PC-9 (cell line): ENCODE results near the gene COPB1. TPM values are rescaled to one million over a fixed set of nuclear protein-coding genes. Genes with fewer than 3 reads are reported as not detected.

Experiments
- BruUV-seq: library from RNA; stranded (reverse); fragments of 400-500 nt; replicated peaks from 2 replicates; lab custom pipeline; 2021; lab: Mats Ljungman, UMichigan
- CTCF ChIA-PET: fragments of 300-600 bp; sonication (Branson Sonifier 250); formaldehyde crosslinking; loops from one replicate; lab custom pipeline; 2022; ENCODE audit warnings: antibody characterized with exemption; lab: Charles Lee
- POLR2A ChIA-PET: fragments of 300-600 bp; sonication (Branson Sonifier 250); formaldehyde crosslinking; loops from one replicate; lab custom pipeline; 2022; ENCODE audit warnings: antibody characterized with exemption; ENCODE audit not compliant: unreplicated experiment; lab: Charles Lee
- DNase-seq, 2 experiments: peaks; one replicate each; pipeline versions ENCODE4 v3.0.0 to v3.0.0-alpha.2; 2015 to 2022; ENCODE audit warnings: mixed read lengths in 1 of 2
- H2AFZ ChIP-seq: fragments of 200-600 bp; sonication (generic); 2 replicates; pipeline ENCODE4 v1.8.1; 2017; ENCODE audit warnings: antibody characterized with exemption
- H3F3A ChIP-seq: fragments of 200-600 bp; sonication (generic); 2 replicates; pipeline ENCODE4 v1.8.1; 2017; ENCODE audit warnings: antibody characterized with exemption, mild to moderate bottlenecking, low read depth; ENCODE audit not compliant: insufficient read depth
- H3K27ac ChIP-seq: fragments of 200-600 bp; sonication (generic); 2 replicates; pipeline ENCODE4 v1.6.1; 2016; ENCODE audit warnings: mixed run types
- H3K27me3 ChIP-seq: fragments of 200-600 bp; sonication (generic); 2 replicates; pipeline ENCODE4 v1.6.1; 2016; ENCODE audit warnings: low read depth, mixed run types; ENCODE audit not compliant: insufficient read depth
- H3K36me3 ChIP-seq: fragments of 200-600 bp; sonication (generic); 2 replicates; pipeline ENCODE4 v1.6.1; 2016; ENCODE audit warnings: low read depth, mixed run types
- H3K4me1 ChIP-seq: fragments of 200-600 bp; sonication (generic); replicated peaks from 2 replicates; pipeline ENCODE4 v1.6.1; 2016; ENCODE audit warnings: mixed run types; ENCODE audit not compliant: insufficient read depth
- H3K4me2 ChIP-seq: fragments of 200-600 bp; sonication (generic); 2 replicates; pipeline ENCODE4 v1.6.1; 2017; ENCODE audit warnings: mixed run types
- H3K4me3 ChIP-seq: fragments of 200-600 bp; sonication (generic); 2 replicates; pipeline ENCODE4 v1.6.1; 2016; ENCODE audit warnings: mixed run types
- H3K79me2 ChIP-seq: fragments of 200-600 bp; sonication (generic); 2 replicates; pipeline ENCODE4 v1.6.1; 2017; ENCODE audit warnings: low read depth, mixed run types
- H3K9me2 ChIP-seq: fragments of 200-600 bp; sonication (generic); 2 replicates; pipeline ENCODE4 v1.8.1; 2017; ENCODE audit warnings: mild to moderate bottlenecking; ENCODE audit not compliant: insufficient read depth
- H3K9me3 ChIP-seq: fragments of 200-600 bp; sonication (generic); 2 replicates; pipeline ENCODE4 v1.8.1; 2016; ENCODE audit warnings: low read depth; ENCODE audit not compliant: insufficient read depth
- H4K20me1 ChIP-seq: fragments of 200-600 bp; sonication (generic); 2 replicates; pipeline ENCODE4 v1.8.1; 2017; ENCODE audit not compliant: insufficient read depth
- CTCF ChIP-seq: fragments of 200-600 bp; sonication (generic); conservative IDR thresholded peaks from 2 replicates; pipeline ENCODE4 v1.6.1; 2017; ENCODE audit warnings: mixed run types, antibody characterized with exemption, mild to moderate bottlenecking, moderate library complexity
- EZH2 ChIP-seq: fragments of 200-600 bp; sonication (generic); IDR thresholded peaks from 2 replicates; pipeline ENCODE4 v1.8.0; 2017; ENCODE audit warnings: antibody characterized with exemption, low read depth
- intact Hi-C: fragments of 100-400 bp; cut with micrococcal nuclease; formaldehyde crosslinking; loops from one replicate; pipeline ENCODE4 v1.10.0; 2022; ENCODE audit not compliant: unreplicated experiment
- total RNA-seq: library from RNA; stranded (reverse); gene quantifications from 2 replicates; pipeline ENCODE4 v1.2.3, GENCODE V29; 2021

The COPB1 gene
- total RNA-seq, 1 experiment from 2014 or later = 82.8 TPM

- POLR2A ChIA-PET = no interaction called here
- Histone ChIP-seq H3F3A (peaks cover 8% of the 10 kb centered on the region; the same call in 1 of the 2 replicates), H2AFZ (no peak overlapping the region), H3K79me2 (no peaks in the 10 kb centered on the region), H3K36me3 (no peaks in the 10 kb centered on the region), H3K4me3 (no peak overlapping the region), H4K20me1 (no peaks in the 10 kb centered on the region), H3K9me3 (no peaks in the 10 kb centered on the region), H3K27me3 (no peaks in the 10 kb centered on the region), H3K27ac (no peak overlapping the region), H3K4me1 (peaks cover 44% of the 10 kb centered on the region), H3K4me2 (no peak overlapping the region), H3K9me2 (no peaks in the 10 kb centered on the region)
- CTCF ChIA-PET = no interaction called here
- intact Hi-C loops = no loop called here
- no peak for TF ChIP-seq EZH2
- no peak for TF ChIP-seq CTCF
- DNase-seq = no peak
- no TSS peak for BruUV-seq
Measured at GRCh38 chr11:14417617-14418374, 81.8 kb downstream of the COPB1 start.

- Histone ChIP-seq H4K20me1 (no peaks in the 10 kb centered on the region), H3K4me2 (no peak overlapping the region), H3K4me3 (no peak overlapping the region), H3K27ac (no peak overlapping the region), H3K4me1 (peaks cover 46% of the 10 kb centered on the region), H3K9me2 (no peaks in the 10 kb centered on the region), H3K9me3 (no peaks in the 10 kb centered on the region), H3F3A (peaks cover 10% of the 10 kb centered on the region; the same call in 1 of the 2 replicates), H3K27me3 (no peaks in the 10 kb centered on the region), H3K79me2 (no peaks in the 10 kb centered on the region), H3K36me3 (no peaks in the 10 kb centered on the region), H2AFZ (no peak overlapping the region)
- BruUV-seq = no TSS peak
- no peak for DNase-seq
- no peak for TF ChIP-seq CTCF
- no peak for TF ChIP-seq EZH2
- CTCF ChIA-PET = no interaction called here
- POLR2A ChIA-PET = no interaction called here
- intact Hi-C loops = no loop called here
Measured at GRCh38 chr11:14417186-14417585, 82.4 kb downstream of the COPB1 start.

GRCh38 chr11:14414470-14415461 lies 84.8 kb downstream of the COPB1 start:
- intact Hi-C loops = no loop called here
- peaks cover 18% of the 10 kb centered on the region; the same call in 1 of the 2 replicates for H3F3A ChIP-seq
- no peaks in the 10 kb centered on the region for H3K9me3 ChIP-seq
- peak; percentile 36 to 69 for DNase-seq
- no TSS peak for BruUV-seq
- no peaks in the 10 kb centered on the region for H3K9me2 ChIP-seq
- H3K27me3 ChIP-seq = no peaks in the 10 kb centered on the region
- no peak overlapping the region for H2AFZ ChIP-seq
- ChIA-PET CTCF (no interaction called here), POLR2A (no interaction called here)
- peak overlapping the region; percentile 43 for H3K27ac ChIP-seq
- no peaks in the 10 kb centered on the region for H4K20me1 ChIP-seq
- H3K36me3 ChIP-seq = no peaks in the 10 kb centered on the region
- H3K4me2 ChIP-seq = peak overlapping the region; percentile 47
- TF ChIP-seq CTCF (no peak), EZH2 (no peak)
- H3K79me2 ChIP-seq = no peaks in the 10 kb centered on the region
- no peak overlapping the region for H3K4me3 ChIP-seq
- H3K4me1 ChIP-seq = peaks cover 58% of the 10 kb centered on the region
